ENCODE measurements around the gene OAS3.

OAS3 gene

GRCh38 chr12:112964915-112965314, 26.6 kb downstream of the OAS3 start:
- TF ChIP-seq, protein P1, sequence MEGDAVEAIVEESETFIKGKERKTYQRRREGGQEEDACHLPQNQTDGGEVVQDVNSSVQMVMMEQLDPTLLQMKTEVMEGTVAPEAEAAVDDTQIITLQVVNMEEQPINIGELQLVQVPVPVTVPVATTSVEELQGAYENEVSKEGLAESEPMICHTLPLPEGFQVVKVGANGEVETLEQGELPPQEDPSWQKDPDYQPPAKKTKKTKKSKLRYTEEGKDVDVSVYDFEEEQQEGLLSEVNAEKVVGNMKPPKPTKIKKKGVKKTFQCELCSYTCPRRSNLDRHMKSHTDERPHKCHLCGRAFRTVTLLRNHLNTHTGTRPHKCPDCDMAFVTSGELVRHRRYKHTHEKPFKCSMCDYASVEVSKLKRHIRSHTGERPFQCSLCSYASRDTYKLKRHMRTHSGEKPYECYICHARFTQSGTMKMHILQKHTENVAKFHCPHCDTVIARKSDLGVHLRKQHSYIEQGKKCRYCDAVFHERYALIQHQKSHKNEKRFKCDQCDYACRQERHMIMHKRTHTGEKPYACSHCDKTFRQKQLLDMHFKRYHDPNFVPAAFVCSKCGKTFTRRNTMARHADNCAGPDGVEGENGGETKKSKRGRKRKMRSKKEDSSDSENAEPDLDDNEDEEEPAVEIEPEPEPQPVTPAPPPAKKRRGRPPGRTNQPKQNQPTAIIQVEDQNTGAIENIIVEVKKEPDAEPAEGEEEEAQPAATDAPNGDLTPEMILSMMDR (IDR thresholded peaks at IDR 0.05), result no peak

GRCh38 chr12:112965643-112966042, 27.4 kb downstream of the OAS3 start:
- TF ChIP-seq, protein P1 (IDR thresholded peaks at IDR 0.05), result no peak

DNA sequence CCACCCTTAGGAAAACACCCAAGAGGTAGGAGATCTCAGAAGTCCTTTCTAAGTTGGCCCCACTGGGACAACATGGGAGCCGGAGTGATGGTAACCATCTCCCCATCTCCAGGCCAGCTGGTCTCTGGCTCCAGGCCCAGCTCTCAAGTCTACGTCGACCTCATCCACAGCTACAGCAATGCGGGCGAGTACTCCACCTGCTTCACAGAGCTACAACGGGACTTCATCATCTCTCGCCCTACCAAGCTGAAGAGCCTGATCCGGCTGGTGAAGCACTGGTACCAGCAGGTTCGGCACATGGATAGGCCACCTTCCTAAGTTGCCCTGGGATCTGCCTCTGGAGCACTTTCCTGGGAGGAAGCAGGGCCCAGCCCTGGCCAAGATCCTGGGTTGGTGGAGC, 29.0 kb downstream of the OAS3 start:
- TF ChIP-seq, protein P1 (IDR thresholded peaks at IDR 0.05), result no peak

DNA sequence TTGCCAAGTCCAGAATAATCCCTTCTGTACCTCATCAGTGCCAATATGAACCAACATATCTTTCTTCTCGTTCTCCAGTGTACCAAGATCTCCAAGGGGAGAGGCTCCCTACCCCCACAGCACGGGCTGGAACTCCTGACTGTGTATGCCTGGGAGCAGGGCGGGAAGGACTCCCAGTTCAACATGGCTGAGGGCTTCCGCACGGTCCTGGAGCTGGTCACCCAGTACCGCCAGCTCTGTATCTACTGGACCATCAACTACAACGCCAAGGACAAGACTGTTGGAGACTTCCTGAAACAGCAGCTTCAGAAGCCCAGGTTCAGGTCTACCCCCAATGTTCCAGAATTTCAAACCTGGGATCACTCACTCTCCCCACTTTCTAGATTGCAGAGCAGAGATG, 29.6 kb downstream of the OAS3 start:
- TF ChIP-seq, protein P1 (IDR thresholded peaks at IDR 0.05), result no peak

- TF ChIP-seq, protein P1 (IDR thresholded peaks at IDR 0.05), result no peak
Measured at GRCh38 chr12:112969547-112970306, 31.5 kb downstream of the OAS3 start.

DNA sequence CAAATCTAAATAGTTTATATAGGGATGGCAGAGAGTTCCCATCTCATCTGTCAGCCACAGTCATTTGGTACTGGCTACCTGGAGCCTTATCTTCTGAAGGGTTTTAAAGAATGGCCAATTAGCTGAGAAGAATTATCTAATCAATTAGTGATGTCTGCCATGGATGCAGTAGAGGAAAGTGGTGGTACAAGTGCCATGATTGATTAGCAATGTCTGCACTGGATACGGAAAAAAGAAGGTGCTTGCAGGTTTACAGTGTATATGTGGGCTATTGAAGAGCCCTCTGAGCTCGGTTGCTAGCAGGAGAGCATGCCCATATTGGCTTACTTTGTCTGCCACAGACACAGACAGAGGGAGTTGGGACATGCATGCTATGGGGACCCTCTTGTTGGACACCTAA, 32.1 kb downstream of the OAS3 start:
- TF ChIP-seq, protein P1 (IDR thresholded peaks at IDR 0.05), result no peak

DNA sequence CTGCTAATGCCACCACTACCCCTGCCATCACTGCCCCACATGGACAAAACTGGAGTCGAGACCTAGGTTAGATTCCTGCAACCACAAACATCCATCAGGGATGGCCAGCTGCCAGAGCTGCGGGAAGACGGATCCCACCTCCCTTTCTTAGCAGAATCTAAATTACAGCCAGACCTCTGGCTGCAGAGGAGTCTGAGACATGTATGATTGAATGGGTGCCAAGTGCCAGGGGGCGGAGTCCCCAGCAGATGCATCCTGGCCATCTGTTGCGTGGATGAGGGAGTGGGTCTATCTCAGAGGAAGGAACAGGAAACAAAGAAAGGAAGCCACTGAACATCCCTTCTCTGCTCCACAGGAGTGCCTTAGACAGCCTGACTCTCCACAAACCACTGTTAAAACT, 33.0 kb downstream of the OAS3 start:
- TF ChIP-seq, protein P1 (IDR thresholded peaks at IDR 0.05), result no peak
